Gastrocnemius medialis (tissue), 4 donors: Measurements from ENCODE around the gene HLCS. TPM values are rescaled to one million over a fixed set of nuclear protein-coding genes. Genes with fewer than 3 reads are reported as not detected.

ENCODE experiments used
- ATAC-seq, 2 donors: fragments of 150-250 bp; one replicate each; pipeline ENCODE4 v1.9.1; 2016
- DNase-seq, 2 donors: peaks; one replicate each; pipeline ENCODE4 v3.0.0-alpha.2; 2019
- H3K27ac ChIP-seq, 4 donors: fragments of 200-600 bp; sonication (generic); 1 replicate in 1 of 4; 2 replicates in 3 of 4; pipeline ENCODE4 v1.5.1; 2016 to 2018; ENCODE audit warnings: mild to moderate bottlenecking in 2 of 4, moderate library complexity in 1 of 4
- H3K27me3 ChIP-seq, 3 donors: fragments of 200-600 bp; sonication (generic) in 2 of 3; 1 replicate in 1 of 3; 2 replicates in 2 of 3; pipeline versions ENCODE4 v1.5.1 to v1.6.0; 2016 to 2019; ENCODE audit warnings: mild to moderate bottlenecking in 1 of 3, moderate library complexity in 1 of 3
- H3K36me3 ChIP-seq, 2 donors: fragments of 200-600 bp; sonication (generic) in 1 of 2; one replicate each; pipeline ENCODE4 v1.5.1; 2017 to 2018
- H3K4me1 ChIP-seq, 2 donors: fragments of 200-600 bp; sonication (generic) in 1 of 2; one replicate each; pipeline ENCODE4 v1.5.1; 2016 to 2017; ENCODE audit warnings: mild to moderate bottlenecking in 2 of 2
- H3K4me3 ChIP-seq, 4 donors: fragments of 200-600 bp; sonication (generic) in 3 of 4; 1 replicate in 1 of 4; 2 replicates in 3 of 4; pipeline ENCODE4 v1.5.1; 2016 to 2019; ENCODE audit warnings: mild to moderate bottlenecking in 2 of 4
- H3K9me3 ChIP-seq, 3 donors: fragments of 200-600 bp; sonication (generic) in 2 of 3; 1 replicate in 1 of 3; 2 replicates in 2 of 3; pipeline ENCODE4 v1.5.1; 2016 to 2019
- CTCF ChIP-seq, 5 experiments: fragments of 450-650 bp in 3 of 5; fragments of 200-600 bp in 2 of 5; sonication (generic) in 2 of 5; IDR thresholded peaks in 4 of 5; conservative IDR thresholded peaks in 1 of 5; 1 replicate in 4 of 5; 2 replicates in 1 of 5; pipeline ENCODE4 v1.5.1; 2016 to 2019; ENCODE audit warnings: antibody characterized with exemption in 5 of 5, mild to moderate bottlenecking in 3 of 5, moderate library complexity in 3 of 5
- POLR2A ChIP-seq, 2 donors: fragments of 450-650 bp; IDR thresholded peaks; one replicate each; pipeline ENCODE4 v1.6.1; 2017; ENCODE audit warnings: antibody characterized with exemption in 2 of 2, mild to moderate bottlenecking in 2 of 2, moderate library complexity in 2 of 2
- in situ Hi-C, 4 donors: fragments of 200-750 bp; cut with MboI; loops; one replicate each; pipeline versions ENCODE4 v1.15.0 to v1.8.0; 2017; ENCODE audit warnings: low sequenced_read_pairs in 4 of 4
- intact Hi-C: fragments of 100-400 bp; cut with DNase I; formaldehyde crosslinking; loops from one replicate; pipeline ENCODE4 v1.15.1; 2023; ENCODE audit warnings: low total_unique reads
- total RNA-seq, 4 donors: library from RNA; depleted of rRNA; stranded (reverse); fragments of >200 nt; gene quantifications; one replicate each; pipeline versions ENCODE4 v1.1.0 to v1.2.3, GENCODE V29; 2016

The HLCS gene
- total RNA-seq, 4 donors from 2014 or later: 10.6 to 18.4 (median 15.4) TPM

DNA sequence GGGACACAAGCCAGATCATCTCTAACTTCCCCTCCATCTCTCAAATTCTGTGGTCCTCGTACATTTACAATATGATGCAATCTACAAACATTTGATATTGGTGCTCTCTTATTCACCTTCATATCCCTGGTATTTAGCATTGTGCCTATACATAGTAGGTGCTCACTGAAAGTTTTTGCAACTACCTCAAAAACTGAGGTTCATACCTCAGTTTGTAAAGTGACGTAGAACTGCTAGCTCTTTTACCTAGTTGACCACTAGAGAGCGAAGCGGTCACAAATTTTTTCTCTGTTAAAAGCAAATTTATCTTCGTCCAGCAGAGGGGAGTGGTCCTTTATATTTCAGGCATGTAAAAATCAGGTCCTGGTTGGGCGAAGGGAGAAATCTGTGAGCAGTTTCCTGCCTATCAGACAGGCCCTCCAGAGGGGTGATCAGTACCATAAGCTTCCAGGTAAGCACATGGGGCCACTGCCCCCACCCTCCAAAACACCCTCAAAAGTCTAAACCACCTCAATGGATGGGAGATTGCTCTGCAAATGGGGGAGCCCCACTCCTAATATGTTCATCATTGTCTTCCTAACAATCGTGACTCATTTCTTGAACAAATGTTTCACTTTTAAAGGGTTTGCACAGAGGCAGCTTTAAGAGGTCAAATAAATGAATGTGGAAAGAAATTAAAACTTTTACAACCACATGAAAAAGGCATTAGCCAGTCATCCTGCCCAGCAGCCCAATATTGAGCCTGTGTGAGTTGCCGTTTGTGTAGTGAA lies 10.6 kb upstream of the HLCS start:
- no peaks in the 10 kb centered on the region for H3K36me3 ChIP-seq
- peak in 1 of 2 donors; percentile 24 for ATAC-seq
- H3K27ac ChIP-seq: peak overlapping the region in 1 of 4 donors; percentile 11
- no peak for DNase-seq
- peaks cover 13 to 16% of the 10 kb centered on the region in 2 donors for H3K4me1 ChIP-seq
- TF ChIP-seq POLR2A (IDR thresholded peaks at IDR 0.05) (no peak), CTCF (IDR thresholded peaks at IDR 0.05 in 4 of 5, conservative IDR thresholded peaks at IDR 0.05 in 1 of 5) (peak in 4 of 5 experiments; percentile 19 to 47 (median 27))
- H3K9me3 ChIP-seq: no peaks in the 10 kb centered on the region
- intact Hi-C loops: no loop called here
- in situ Hi-C loops: no loop called here
- H3K27me3 ChIP-seq: no peaks in the 10 kb centered on the region
- H3K4me3 ChIP-seq: no peak overlapping the region

- intact Hi-C loops (no loop called here), in situ Hi-C loops (no loop called here)
- Histone ChIP-seq H3K9me3 (no peaks in the 10 kb centered on the region), H3K4me3 (no peak overlapping the region), H3K4me1 (peaks cover 13 to 16% of the 10 kb centered on the region in 2 donors), H3K27me3 (no peaks in the 10 kb centered on the region), H3K36me3 (no peaks in the 10 kb centered on the region), H3K27ac (peak overlapping the region in 1 of 4 donors; percentile 9)
- TF ChIP-seq CTCF (IDR thresholded peaks at IDR 0.05 in 4 of 5, conservative IDR thresholded peaks at IDR 0.05 in 1 of 5): no peak
- TF ChIP-seq POLR2A (IDR thresholded peaks at IDR 0.05): no peak
- no peak for DNase-seq
- ATAC-seq: no peak
Observed at GRCh38 chr21:36976228-36976861, 9.9 kb upstream of the HLCS start.

DNA sequence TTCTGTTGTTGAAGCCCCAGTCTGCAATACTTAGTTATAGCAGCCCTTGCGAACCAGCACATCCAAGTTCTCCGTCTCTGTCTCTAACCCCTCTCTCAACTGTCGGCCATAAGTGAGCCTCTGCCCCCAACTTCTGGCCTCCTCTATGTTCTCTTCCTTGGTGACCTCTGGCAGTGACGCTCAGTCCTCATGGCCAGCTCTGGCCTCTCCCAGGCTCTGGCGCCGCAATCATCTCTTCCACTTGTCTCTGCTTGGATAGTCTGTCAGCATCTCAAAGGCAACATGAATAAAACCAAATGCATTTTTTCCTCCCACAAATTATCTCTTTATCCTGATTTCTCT lies 8.4 kb upstream of the HLCS start:
- H3K4me1 ChIP-seq: peaks cover 9 to 12% of the 10 kb centered on the region in 2 donors
- in situ Hi-C loops: no loop called here
- no peak for ATAC-seq

DNA sequence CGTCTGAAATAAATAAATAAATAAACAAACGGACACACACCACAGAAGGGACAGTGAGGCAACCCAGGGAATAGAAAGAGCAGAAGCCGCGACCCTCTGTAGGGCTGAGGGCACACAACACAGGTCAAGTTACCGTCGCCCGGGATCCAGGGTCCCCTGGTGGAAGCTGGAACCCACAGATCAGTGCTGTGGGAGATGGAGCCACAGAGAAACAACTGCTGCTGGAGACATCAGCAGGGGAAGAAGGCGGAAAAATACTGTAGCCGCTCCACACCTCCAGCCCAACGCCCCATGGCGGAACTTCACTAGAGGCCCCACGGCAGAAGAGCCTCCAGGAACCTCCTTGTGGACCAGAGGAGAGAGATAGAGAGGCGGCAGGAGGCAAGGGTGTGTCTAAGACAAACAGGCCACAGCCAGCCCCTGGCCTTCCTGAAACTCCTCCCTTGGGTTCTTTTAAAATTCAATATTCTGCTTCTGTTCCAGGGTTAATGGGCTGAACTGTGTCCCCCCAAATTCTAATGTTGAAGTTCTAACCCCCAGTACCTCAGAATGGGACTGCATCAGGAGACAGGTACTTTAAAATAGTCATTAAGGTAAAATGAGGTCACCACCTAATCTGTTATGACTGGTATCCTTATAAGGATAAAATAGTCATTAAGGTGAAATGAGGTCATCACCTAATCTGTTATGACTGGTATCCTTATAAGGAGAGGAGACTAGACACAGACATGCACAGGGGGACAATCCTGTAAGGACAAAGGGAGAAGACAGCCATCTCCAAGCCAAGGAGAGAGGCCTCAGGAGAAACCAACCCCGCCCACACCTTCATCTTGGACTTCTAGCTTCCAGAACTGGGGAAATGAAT lies 7.7 kb upstream of the HLCS start:
- Histone ChIP-seq H3K36me3 (no peaks in the 10 kb centered on the region), H3K27me3 (no peaks in the 10 kb centered on the region), H3K27ac (no peak overlapping the region), H3K4me1 (peaks cover 9 to 11% of the 10 kb centered on the region in 2 donors), H3K4me3 (no peak overlapping the region), H3K9me3 (no peaks in the 10 kb centered on the region)
- TF ChIP-seq CTCF (IDR thresholded peaks at IDR 0.05 in 4 of 5, conservative IDR thresholded peaks at IDR 0.05 in 1 of 5) (no peak), POLR2A (IDR thresholded peaks at IDR 0.05) (no peak)
- no peak for ATAC-seq
- intact Hi-C loops: no loop called here
- DNase-seq: no peak
- in situ Hi-C loops: no loop called here

More for the DNA sequence above, 8.4 kb upstream of the HLCS start:
- DNase-seq: no peak
- Histone ChIP-seq H3K4me3 (no peak overlapping the region), H3K9me3 (no peaks in the 10 kb centered on the region), H3K27me3 (no peaks in the 10 kb centered on the region), H3K36me3 (no peaks in the 10 kb centered on the region), H3K27ac (no peak overlapping the region)
- intact Hi-C loops: no loop called here
- TF ChIP-seq POLR2A (IDR thresholded peaks at IDR 0.05) (no peak), CTCF (IDR thresholded peaks at IDR 0.05 in 4 of 5, conservative IDR thresholded peaks at IDR 0.05 in 1 of 5) (no peak)
